SK-N-SH (cell line): ENCODE data around the gene ATP8B3.

Experiments
- CTCF ChIP-seq: fragments of 200-600 bp; sonication (generic); IDR thresholded peaks from 2 replicates; pipeline ENCODE4 v1.6.1; 2017; ENCODE audit warnings: antibody characterized with exemption, mild to moderate bottlenecking, moderate library complexity
- EP300 ChIP-seq, 2 experiments: IDR thresholded peaks; 2 replicates each; pipeline versions ENCODE4 v1.4.0 to v1.6.1; 2012; ENCODE audit warnings: borderline replicate concordance in 1 of 2, low read depth in 1 of 2, low read length in 1 of 2
- EZH2phosphoT487 ChIP-seq: fragments of 200-600 bp; sonication (generic); IDR thresholded peaks from 2 replicates; pipeline ENCODE4 v1.6.1; 2017; ENCODE audit warnings: low read depth, mixed run types, mild to moderate bottlenecking, antibody characterized with exemption, moderate library complexity, borderline replicate concordance
- JUND ChIP-seq: IDR thresholded peaks from 2 replicates; pipeline ENCODE4 v1.4.0; 2012
- POLR2AphosphoS5 ChIP-seq: IDR thresholded peaks from 2 replicates; pipeline ENCODE4 v1.6.1; 2012; ENCODE audit warnings: low read depth, low read length
- RCOR1 ChIP-seq: fragments of 150-350 bp; IDR thresholded peaks from 2 replicates; pipeline ENCODE4 v1.6.1; 2017; ENCODE audit warnings: antibody characterized with exemption, low read length
- TAF1 ChIP-seq: IDR thresholded peaks from 2 replicates; pipeline ENCODE4 v1.6.1; 2012; ENCODE audit warnings: low read depth, mild to moderate bottlenecking, low read length, moderate library complexity, borderline replicate concordance
- YY1 ChIP-seq: IDR thresholded peaks from 2 replicates; pipeline ENCODE4 v1.4.0; 2012; ENCODE audit warnings: low read depth, mild to moderate bottlenecking

DNA sequence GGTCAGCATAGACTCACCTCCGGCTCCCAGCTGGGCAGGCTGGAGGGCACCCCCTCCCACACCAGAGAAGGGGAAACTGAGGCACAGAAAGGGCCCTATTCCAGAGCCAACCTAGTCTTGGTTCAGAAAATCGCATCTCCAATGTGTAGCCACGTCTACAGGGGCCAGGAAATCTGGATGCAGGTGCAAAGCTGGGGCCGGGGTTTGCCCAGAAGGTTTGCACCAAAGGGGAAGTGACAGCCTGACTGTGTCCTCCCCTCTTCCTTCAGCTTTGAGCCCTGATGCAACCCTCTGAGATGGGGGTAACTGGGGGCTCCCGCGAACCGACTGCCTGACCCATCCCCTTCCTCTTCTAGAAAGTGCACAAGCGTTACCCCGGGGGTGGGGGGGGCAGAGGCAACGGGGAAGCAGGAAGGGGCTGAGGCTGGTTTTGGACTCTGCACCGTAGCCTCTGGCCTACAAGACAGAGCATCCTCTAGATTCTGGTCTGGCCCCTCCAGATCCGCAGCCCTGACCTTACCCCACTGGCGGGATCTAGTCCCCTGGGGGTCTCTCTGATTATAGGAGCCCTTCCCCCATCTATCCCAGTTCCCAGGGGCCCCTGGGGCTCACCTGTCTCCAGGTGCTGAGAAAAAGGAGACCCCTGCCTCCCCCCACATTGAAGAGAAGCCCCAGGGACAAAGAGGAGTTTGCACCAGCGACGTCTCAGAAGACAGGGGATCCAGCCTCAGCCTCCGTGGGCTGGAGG is 59.9 kb downstream of the ATP8B3 start:
- TF ChIP-seq CTCF (no peak), RCOR1 (no peak), JUND (no peak), EZH2phosphoT487 (no peak), EP300 (IDR thresholded peaks at IDR 0.05; ENCODE audit: borderline replicate concordance in 1 of 2, low read depth in 1 of 2, low read length in 1 of 2) (no peak), YY1 (no peak), POLR2AphosphoS5 (no peak), TAF1 (no peak)
